ENCODE measurements around the gene INAFM2.

INAFM2 gene

DNA sequence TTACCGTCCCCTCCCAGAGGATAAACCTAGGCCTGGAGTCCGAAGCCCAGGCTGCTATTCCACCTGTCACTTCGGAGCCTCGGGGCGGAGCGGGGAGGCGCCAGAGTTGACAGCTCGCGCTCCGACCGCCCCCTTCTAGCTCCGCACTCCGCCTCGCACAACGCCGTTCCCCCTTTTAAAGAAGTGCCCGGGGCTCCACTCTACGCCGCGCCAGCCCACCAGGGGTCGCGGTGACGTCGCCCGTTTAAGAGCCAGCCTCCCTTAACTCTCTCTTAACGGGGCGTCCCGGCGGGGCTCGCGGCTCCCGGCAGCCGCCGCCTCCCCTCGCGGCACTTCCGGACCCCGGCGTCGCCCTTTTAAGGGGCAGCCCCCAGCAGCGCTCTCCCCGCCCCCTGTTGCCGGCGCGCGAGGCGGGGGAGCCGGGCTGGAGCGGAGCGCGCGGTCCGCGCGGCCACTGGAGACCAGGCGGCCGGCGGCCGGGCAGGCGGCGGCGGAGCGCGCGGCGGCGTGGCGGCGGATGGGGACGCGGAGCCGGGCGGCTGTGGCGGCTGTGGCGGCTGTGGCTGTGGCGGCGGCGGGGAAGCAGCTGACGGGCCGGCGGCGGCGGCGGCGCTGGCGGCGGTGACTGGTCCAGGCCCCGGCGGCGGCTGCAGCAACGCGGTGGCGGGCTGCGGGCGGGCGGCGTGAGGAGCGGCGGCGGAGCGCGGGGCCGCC is at the start of gene INAFM2:
TSS of gene INAFM2 (plus strand) at position 454 of the 714 bp plus-strand sequence. CDS start 364 bp downstream, outside the sequence.
- peak; percentile 92 for DNase-seq

GRCh38 chr15:40274350-40275274 is 48.9 kb upstream of the INAFM2 start:
- peak; percentile 58 for DNase-seq

GRCh38 chr15:40275523-40275922 is 48.0 kb upstream of the INAFM2 start:
- DNase-seq = no peak

- DNase-seq = no peak
These were observed 47.5 kb upstream of the INAFM2 start for GRCh38 chr15:40275954-40276353.

GRCh38 chr15:40276927-40277326 is 46.6 kb upstream of the INAFM2 start:
- DNase-seq = peak; percentile 37

DNA sequence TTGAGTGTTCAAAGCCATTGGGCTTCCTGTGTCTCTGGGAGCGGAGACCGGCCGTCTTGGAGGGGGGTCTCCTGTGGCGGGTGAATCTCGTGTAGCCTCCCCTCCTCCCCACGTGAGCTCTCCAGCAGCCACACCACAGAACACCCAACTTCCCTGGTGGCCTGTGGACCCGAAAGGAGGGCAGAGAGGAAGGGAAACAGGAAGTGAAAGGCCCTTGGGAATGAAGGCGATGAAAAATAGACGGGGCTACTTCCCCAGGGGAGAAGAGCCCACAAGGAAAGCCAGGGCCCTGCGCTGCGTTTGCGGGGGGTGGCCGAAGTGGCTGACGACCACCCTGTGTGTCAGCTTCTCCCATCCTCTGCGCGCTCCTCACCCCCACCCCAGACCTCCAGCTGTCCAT is 46.0 kb upstream of the INAFM2 start:
- no peak for DNase-seq

DNA sequence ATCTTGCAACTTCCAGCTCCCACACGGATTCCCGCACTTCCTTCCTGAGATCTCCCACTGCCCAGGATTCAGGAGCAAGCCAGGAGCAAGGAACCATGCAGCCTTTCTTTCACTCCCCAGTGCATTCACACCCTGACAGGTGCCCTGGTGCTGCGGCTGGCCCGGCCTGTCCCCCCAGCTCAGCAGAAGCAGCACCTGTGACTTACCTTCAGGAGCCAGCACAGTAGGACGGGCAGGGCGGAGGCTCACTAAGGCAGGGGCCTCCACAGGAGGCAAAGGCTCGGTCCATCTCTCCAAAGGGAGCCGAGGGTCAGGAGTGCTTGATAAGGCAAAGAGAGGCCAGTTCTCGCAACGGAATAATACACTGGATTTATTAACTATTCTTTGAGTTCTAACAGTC is 45.5 kb upstream of the INAFM2 start:
- DNase-seq = no peak

DNA sequence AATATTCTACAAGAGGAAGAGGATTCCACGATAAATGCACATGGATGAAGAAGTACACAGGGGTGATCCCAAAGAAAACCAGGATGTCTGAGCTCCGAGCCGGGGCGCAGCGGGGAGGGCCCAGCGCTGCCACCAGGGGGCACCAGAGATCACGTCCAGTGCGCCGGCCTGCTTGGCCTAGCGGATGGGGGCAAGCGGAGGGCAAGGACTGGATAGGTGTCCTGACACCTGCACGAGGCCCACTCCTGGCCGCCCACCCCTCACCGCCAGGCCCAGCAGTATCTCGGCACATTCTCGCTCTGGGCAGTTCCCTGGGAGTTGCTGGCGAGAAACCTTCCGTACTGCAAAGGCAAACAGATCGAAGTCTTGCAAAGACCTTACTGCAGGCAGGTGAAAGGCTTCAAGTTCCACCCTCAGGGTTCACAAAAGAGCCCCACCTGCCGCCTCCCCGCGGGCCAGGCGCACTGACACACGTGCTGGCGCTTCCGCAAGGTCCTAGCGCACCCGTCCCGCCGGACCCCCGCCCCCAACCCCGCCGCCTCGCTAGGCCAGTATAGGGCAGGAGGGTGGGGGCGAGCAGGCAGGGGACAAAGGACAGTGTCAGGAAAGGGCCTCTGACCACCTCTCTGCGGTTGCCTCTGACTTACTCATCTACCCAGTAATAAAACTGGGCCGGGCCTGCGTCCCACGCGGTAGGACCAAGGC is 43.9 kb upstream of the INAFM2 start:
- DNase-seq = peak; percentile 48

DNA sequence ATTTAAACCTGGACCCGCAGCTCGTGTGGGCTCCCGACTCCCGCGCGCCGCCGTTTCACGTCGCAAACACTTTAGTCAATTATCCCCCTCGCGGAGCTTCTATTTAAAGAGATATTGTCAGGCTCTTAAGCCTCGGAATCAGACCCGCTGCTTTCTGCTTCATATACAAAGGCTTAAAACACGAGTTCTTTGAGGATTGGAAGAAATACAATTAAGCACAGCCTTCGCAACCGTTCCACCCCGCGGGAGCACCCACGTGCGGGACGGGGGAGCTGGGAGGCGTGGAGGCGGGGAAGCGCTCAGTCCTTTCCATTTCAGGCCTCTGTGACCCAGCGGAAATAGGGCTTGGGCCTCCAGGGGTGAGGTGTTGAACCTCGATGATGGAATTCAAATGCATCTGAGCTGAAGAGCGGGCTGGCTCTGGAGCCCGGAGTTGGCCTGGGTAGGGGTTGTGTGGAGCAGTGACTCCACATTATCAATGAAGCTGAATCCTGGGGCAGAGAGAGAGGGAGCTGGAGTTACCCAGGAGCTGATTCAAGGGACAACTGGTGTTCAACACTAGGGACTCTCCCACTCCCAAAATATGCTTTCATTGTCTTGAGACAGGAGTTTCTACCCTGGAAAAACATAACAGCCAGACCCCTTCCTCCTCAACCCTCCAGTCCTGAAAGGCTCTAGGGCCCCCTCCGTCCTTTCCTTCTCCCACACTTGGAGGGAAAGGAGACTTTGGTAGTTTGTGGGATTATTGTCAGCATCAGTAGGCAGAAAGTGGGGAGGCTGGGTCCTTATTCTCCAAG is 43.0 kb upstream of the INAFM2 start:
- no peak for DNase-seq

GRCh38 chr15:40281057-40281800 is 42.3 kb upstream of the INAFM2 start:
- no peak for DNase-seq

DNA sequence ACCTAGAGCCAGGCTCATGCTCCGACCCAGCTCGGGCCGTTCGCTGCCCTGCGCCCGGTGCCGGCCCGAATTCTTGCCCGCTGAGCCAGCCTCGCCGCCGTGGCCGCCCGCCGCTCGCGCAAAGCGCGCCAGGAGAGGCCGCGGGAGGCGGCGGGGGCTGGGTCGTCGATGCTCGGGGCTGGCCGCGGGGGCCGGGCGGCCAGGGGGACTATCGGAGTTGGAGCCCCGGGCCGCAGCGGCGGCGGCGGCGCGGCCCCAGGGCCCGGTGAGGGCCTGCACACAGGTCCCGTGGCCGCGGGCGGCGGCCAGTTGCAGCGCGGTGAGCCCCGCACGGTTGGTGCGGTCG is 41.7 kb upstream of the INAFM2 start:
- no peak for DNase-seq

DNA sequence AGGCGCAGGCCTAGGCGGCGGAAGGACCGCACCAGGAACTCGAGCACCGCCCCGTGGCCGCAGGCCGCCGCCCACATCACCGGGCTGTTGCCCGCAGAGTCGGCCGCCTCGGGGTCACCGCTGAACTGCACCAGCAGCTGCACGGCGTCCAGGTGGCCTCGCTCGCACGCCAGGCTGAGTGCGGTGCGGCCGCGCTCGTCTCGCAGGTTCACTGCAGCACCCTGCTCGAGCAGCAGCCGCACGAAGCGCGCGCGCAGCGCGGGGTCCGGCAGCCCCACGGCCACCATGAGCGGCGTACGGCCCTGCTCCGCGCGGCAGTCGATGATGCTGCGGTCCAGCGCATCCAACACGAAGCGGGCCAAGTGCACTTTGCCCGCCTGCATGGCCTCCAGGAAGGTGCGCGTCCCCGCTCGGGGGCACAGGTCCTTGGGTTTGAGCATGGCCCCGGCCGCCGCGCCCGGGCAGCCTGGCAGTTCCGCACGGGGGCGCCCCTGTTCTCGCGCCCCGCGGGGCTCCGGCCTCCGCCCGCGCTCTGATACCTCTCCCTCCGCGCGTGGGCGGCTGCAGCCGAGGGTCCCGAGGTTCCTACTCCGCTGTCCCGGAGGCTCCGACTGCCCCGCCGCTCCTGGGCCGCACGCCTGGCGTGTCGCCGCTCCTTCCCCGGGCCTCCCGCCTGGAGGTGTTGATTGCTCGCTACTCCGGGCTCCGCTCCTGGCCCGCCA is 41.2 kb upstream of the INAFM2 start:
- DNase-seq = no peak

DNA sequence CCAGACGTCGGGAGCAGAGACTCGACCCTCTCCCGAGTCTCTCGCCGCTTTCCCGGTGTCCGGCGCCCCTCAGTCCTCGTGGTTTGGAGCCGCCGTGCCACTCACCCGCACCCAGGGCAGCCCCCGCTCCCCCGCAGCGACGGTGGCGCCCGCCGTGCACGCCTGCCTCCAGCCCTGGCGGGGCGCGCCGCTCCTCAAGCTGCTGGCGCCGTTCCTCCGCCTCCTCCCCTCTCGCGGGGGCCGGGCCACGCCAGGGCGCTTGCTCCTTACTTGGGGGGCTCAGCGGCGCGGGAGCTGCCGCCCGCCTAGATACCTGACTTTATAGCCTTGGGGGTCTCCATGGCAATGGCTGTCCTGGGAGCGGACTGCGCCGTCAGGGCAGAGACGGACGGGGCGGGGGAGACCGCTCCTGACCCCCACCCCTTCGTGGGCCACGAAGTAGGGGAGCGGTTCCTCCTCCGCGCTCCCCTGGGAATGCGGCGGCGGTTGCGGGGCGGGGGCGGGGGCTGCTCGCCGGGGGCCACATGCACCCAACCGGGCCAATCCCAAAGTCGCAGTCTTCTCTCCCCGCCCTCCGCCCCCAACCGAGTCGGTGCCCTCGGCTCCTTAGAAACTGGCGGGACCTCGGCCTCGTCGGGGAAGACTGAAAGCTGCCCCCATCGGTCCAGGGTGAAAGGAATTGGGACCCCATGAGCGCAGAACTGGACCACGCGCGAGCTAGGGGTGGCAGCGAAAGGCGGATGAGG is 40.5 kb upstream of the INAFM2 start, which contains the start of gene ANKRD63:
TSS of gene ANKRD63 (minus strand) at position 196 of the 746 bp plus-strand sequence. CDS start 478 bp downstream, outside the sequence.
- no peak for DNase-seq

GRCh38 chr15:40283615-40284300 is 39.7 kb upstream of the INAFM2 start:
- DNase-seq = no peak

GRCh38 chr15:40285151-40285550 is 38.3 kb upstream of the INAFM2 start:
- no peak for DNase-seq

GRCh38 chr15:40285554-40286011 is 37.9 kb upstream of the INAFM2 start:
- DNase-seq = no peak

GRCh38 chr15:40286061-40286532 is 37.4 kb upstream of the INAFM2 start:
- DNase-seq = no peak

- DNase-seq = no peak
These were observed 36.7 kb upstream of the INAFM2 start for GRCh38 chr15:40286794-40287193.

- no peak for DNase-seq
These were observed 36.0 kb upstream of the INAFM2 start for GRCh38 chr15:40287505-40287904.

Data from NCI-H1694 treated with DMSO at 0.1 percent for 48 hours (cell line).